COLO668 (cell line): ENCODE results near the gene APOM.

Source experiments
- DNase-seq: peaks from one replicate; lab custom pipeline; 2025; ENCODE audit not compliant: unreplicated experiment; lab: John Stamatoyannopoulos, UW

The APOM gene

GRCh38 chr6:31657406-31658157 is 1.9 kb downstream of the APOM start:
- no peak for DNase-seq

- no peak for DNase-seq
These were observed 2.5 kb downstream of the APOM start for GRCh38 chr6:31658158-31658688.

- no peak for DNase-seq
These were observed 3.4 kb downstream of the APOM start for GRCh38 chr6:31658983-31659648.

GRCh38 chr6:31659649-31660380 is 4.1 kb downstream of the APOM start:
- no peak for DNase-seq

GRCh38 chr6:31660381-31661261 is 4.9 kb downstream of the APOM start, which contains the start of gene C6orf47:
C6orf47 (minus strand) TSS chr6:31660778; CDS start chr6:31659947, 831 bp downstream.
- DNase-seq, result peak; percentile 86

- no peak for DNase-seq
These were observed 5.8 kb downstream of the APOM start for GRCh38 chr6:31661262-31662123.

- no peak for DNase-seq
These were observed 6.5 kb downstream of the APOM start for GRCh38 chr6:31662124-31662723.

GRCh38 chr6:31663126-31663960 is 7.6 kb downstream of the APOM start:
- no peak for DNase-seq

- no peak for DNase-seq
These were observed 8.5 kb downstream of the APOM start for GRCh38 chr6:31663961-31664789.

GRCh38 chr6:31664790-31665500 is 9.3 kb downstream of the APOM start, which contains the start of gene GPANK1:
GPANK1 (minus strand) TSS chr6:31664997; CDS start chr6:31664478, 519 bp downstream.
- peak; percentile 83 for DNase-seq

- DNase-seq, result peak; percentile 94
These were observed 10.0 kb downstream of the APOM start, which contains the start of gene CSNK2B for GRCh38 chr6:31665501-31666336. CSNK2B (plus strand) TSS chr6:31666080; CDS start chr6:31666832, 752 bp downstream.

- DNase-seq, result no peak
These were observed 10.8 kb downstream of the APOM start for GRCh38 chr6:31666337-31666965.

- DNase-seq, result no peak
These were observed 14.0 kb downstream of the APOM start, which contains the start of gene LY6G5B for GRCh38 chr6:31669676-31670075. LY6G5B (plus strand) TSS chr6:31669976; CDS start chr6:31670951, 975 bp downstream.

GRCh38 chr6:31676322-31676903 is 20.7 kb downstream of the APOM start:
- DNase-seq, result no peak

- DNase-seq, result no peak
These were observed 21.2 kb downstream of the APOM start for GRCh38 chr6:31676904-31677303.
